GM12878 (cell line): ENCODE measurements around the gene ZNF367. TPM values are rescaled to one million over a fixed set of nuclear protein-coding genes. Genes with fewer than 3 reads are reported as not detected.

ENCODE experiments used
- ATAC-seq: fragments of 200-7000 bp; cut with Tn5 transposase; 3 replicates; pipeline ENCODE4 v1.9.1; 2020; ENCODE audit warnings: mild to moderate bottlenecking, moderate library complexity
- BruUV-seq: library from RNA; stranded (reverse); fragments of 400-500 nt; replicated peaks from 2 replicates; lab custom pipeline; 2021; lab: Mats Ljungman, UMichigan
- CTCF ChIA-PET: fragments of 300-600 bp; sonication (Branson Sonifier 250); formaldehyde crosslinking; extraction: SDS; loops from one replicate; lab custom pipeline; 2021; ENCODE audit warnings: inconsistent platforms; lab: Yijun Ruan, JAX
- POLR2A ChIA-PET: fragments of 350-600 bp; formaldehyde crosslinking; extraction: SDS; loops from one replicate; lab custom pipeline; 2021; ENCODE audit warnings: inconsistent platforms; lab: Charles Lee
- RAD21 ChIA-PET: fragments of 300-600 bp; sonication (Branson Sonifier 250); formaldehyde crosslinking; loops from one replicate; lab custom pipeline; 2023; ENCODE audit warnings: antibody characterized with exemption; ENCODE audit not compliant: unreplicated experiment; lab: Charles Lee
- SMC1A ChIA-PET: fragments of 300-600 bp; sonication (Branson Sonifier 250); formaldehyde crosslinking; loops from one replicate; lab custom pipeline; 2023; ENCODE audit not compliant: unreplicated experiment, uncharacterized antibody; lab: Charles Lee
- DNase-seq: peaks from one replicate; pipeline ENCODE4 v3.0.0-alpha.2; 2011; ENCODE audit warnings: low read depth, low spot score
- FAIRE-seq: peaks from 3 replicates; lab custom pipeline; 2011; peaks lifted over from hg19 to GRCh38; lab: Jason Lieb, UNC
- H2AFZ ChIP-seq: 2 replicates; pipeline ENCODE4 v1.6.0; 2011; ENCODE audit warnings: low read depth, low read length, control low read depth; ENCODE audit not compliant: control insufficient read depth
- H3K27ac ChIP-seq: 2 replicates; pipeline ENCODE4 v1.5.1; 2011; ENCODE audit warnings: control low read depth; ENCODE audit not compliant: control insufficient read depth, insufficient read depth
- H3K27me3 ChIP-seq, 2 experiments: replicated peaks in 1 of 2; 2 replicates each; pipeline versions ENCODE4 v1.6.0 to v1.6.1; 2011; ENCODE audit warnings: low read length in 1 of 2; ENCODE audit not compliant: control insufficient read depth in 2 of 2, insufficient read depth in 2 of 2
- H3K36me3 ChIP-seq, 2 experiments: 2 replicates each; pipeline ENCODE4 v1.5.1; 2011; ENCODE audit warnings: low read length in 1 of 2; ENCODE audit not compliant: control insufficient read depth in 2 of 2, insufficient read depth in 2 of 2
- H3K4me1 ChIP-seq: 2 replicates; pipeline ENCODE4 v1.6.1; 2011; ENCODE audit warnings: mild to moderate bottlenecking, low read length, moderate library complexity, mixed read lengths; ENCODE audit not compliant: control insufficient read depth, insufficient read depth
- H3K4me2 ChIP-seq: 2 replicates; pipeline ENCODE4 v1.6.0; 2011; ENCODE audit warnings: control low read depth; ENCODE audit not compliant: control insufficient read depth, insufficient read depth
- H3K4me3 ChIP-seq: fragments of 200-600 bp; sonication (generic); 2 replicates; pipeline ENCODE4 v1.5.1; 2016
- H3K79me2 ChIP-seq: 2 replicates; pipeline ENCODE4 v1.6.0; 2011; ENCODE audit warnings: low read length; ENCODE audit not compliant: control insufficient read depth, insufficient read depth
- H3K9ac ChIP-seq: 2 replicates; pipeline ENCODE4 v1.8.0; 2011; ENCODE audit warnings: low read length, control low read depth, mixed read lengths; ENCODE audit not compliant: control insufficient read depth, insufficient read depth
- H3K9me3 ChIP-seq: replicated peaks from 3 replicates; pipeline ENCODE4 v1.5.1; 2011; ENCODE audit warnings: mild to moderate bottlenecking, low read length; ENCODE audit not compliant: control insufficient read depth, insufficient read depth
- H4K20me1 ChIP-seq: 2 replicates; pipeline ENCODE4 v1.6.0; 2011; ENCODE audit not compliant: control insufficient read depth, insufficient read depth
- CBX3 ChIP-seq: fragments of 200-600 bp; sonication (generic); IDR thresholded peaks from 2 replicates; pipeline ENCODE4 v1.6.1; 2016; ENCODE audit warnings: low read depth, borderline replicate concordance
- MEF2B ChIP-seq: fragments of 450-650 bp; IDR thresholded peaks from 2 replicates; pipeline ENCODE4 v1.6.1; 2018; ENCODE audit warnings: mild to moderate bottlenecking, moderate library complexity; ENCODE audit not compliant: partially characterized antibody, poor library complexity, severe bottlenecking
- POLR2AphosphoS5 ChIP-seq: IDR thresholded peaks from 2 replicates; pipeline ENCODE4 v1.6.1; 2011; ENCODE audit warnings: mild to moderate bottlenecking, low read length, inconsistent platforms
- SREBF2 ChIP-seq: IDR thresholded peaks from 2 replicates; pipeline ENCODE4 v1.6.1; 2012; ENCODE audit warnings: mild to moderate bottlenecking, low read length
- ZNF384 ChIP-seq: IDR thresholded peaks from 2 replicates; pipeline ENCODE4 v1.6.1; 2012; ENCODE audit warnings: low read depth, mild to moderate bottlenecking, low read length, improper control_type of control experiment, borderline replicate concordance
- ZSCAN29 ChIP-seq: fragments of 450-650 bp; IDR thresholded peaks from 2 replicates; pipeline ENCODE4 v1.6.1; 2017; ENCODE audit warnings: mild to moderate bottlenecking, moderate library complexity
- WGBS: methylation state at CpG from one replicate; pipeline ENCODE4 v1.1.6; 2016; ENCODE audit warnings: low lambda C conversion rate; ENCODE audit not compliant: insufficient replicate concordance, insufficient coverage; ENCODE audit errors: missing lambda C conversion rate; 5-methylcytosine and 5-hydroxymethylcytosine counted together
- in situ Hi-C: fragments of 300-500 bp; cut with MboI; formaldehyde crosslinking; loops from 9 replicates; pipeline ENCODE4 v1.14.3; 2018; ENCODE audit warnings: mixed read lengths
- intact Hi-C: fragments of 100-400 bp; cut with micrococcal nuclease; formaldehyde crosslinking; loops from one replicate; pipeline ENCODE4 v1.14.2; 2022; ENCODE audit not compliant: unreplicated experiment
- polyA plus RNA-seq, 11 experiments: library from polyadenylated mRNA; depleted of rRNA in 4 of 11; unstranded in 6 of 11; stranded (reverse) in 5 of 11; fragments of >200 nt; fragmentation: Nextera tagmentation in 4 of 11; fragmentation: Illumina TruSeq in 1 of 11; extraction: Ambion mirVana in 4 of 11; extraction: Trizol in 1 of 11; gene quantifications; 1 replicate in 1 of 11; 2 replicates in 10 of 11; pipeline versions ENCODE4 v1.2.1 to v1.2.3, GENCODE V29; 2011 to 2016; ENCODE audit warnings: inconsistent platforms in 2 of 11, missing spikeins in 2 of 11, low read depth in 1 of 11
- total RNA-seq, 4 experiments: library from RNA; depleted of rRNA in 3 of 4; stranded (reverse); fragments of >200 nt in 3 of 4; fragmentation: Illumina TruSeq in 1 of 4; extraction: Trizol in 1 of 4; gene quantifications; 2 replicates each; pipeline versions ENCODE4 v1.2.1 to v1.2.3, GENCODE V29; 2013 to 2021
- TF ChIP-seq, protein P1 (sequence below): IDR thresholded peaks from 2 replicates; pipeline ENCODE4 v1.6.1; 2011; ENCODE audit warnings: low read depth, low read length, improper control_type of control experiment, borderline replicate concordance
- TF ChIP-seq, protein P2 (sequence below): IDR thresholded peaks from 2 replicates; pipeline ENCODE4 v1.6.1; 2012; ENCODE audit warnings: low read length, inconsistent platforms
- TF ChIP-seq, protein P3 (sequence below): IDR thresholded peaks from 2 replicates; pipeline ENCODE4 v1.6.1; 2012; ENCODE audit warnings: low read depth, low read length, improper control_type of control experiment
- TF ChIP-seq, protein P4 (sequence below): fragments of 450-650 bp; IDR thresholded peaks from 2 replicates; pipeline ENCODE4 v1.6.1; 2016; ENCODE audit warnings: mild to moderate bottlenecking, moderate library complexity, borderline replicate concordance

Gene ZNF367
- total and polyA plus RNA-seq, 10 of the 15 experiments (the other 5 are each of a cell fraction or from before 2014, with no cell fraction given): 2.9 to 16.3 (median 11.1) TPM

DNA sequence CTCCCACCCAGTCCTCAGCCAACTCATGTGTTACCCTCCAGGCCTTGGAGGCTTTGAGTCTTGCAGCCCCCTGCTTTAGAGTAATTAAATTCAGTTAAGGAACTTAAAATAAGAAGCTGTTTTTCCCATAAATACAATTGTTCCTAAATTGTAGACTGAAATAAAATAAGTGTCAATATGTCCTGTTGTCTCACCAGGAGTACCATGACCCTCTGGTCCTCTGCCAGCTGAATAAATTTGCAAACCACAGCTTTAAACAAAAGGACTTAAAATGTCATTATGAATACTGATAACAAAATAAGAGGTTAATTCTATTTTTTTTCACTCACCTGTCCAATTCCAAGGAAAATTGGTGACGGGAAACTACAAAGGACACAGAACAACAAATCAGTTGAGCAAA, 50.2 kb downstream of the ZNF367 start (continued):
- TF ChIP-seq, protein P1, sequence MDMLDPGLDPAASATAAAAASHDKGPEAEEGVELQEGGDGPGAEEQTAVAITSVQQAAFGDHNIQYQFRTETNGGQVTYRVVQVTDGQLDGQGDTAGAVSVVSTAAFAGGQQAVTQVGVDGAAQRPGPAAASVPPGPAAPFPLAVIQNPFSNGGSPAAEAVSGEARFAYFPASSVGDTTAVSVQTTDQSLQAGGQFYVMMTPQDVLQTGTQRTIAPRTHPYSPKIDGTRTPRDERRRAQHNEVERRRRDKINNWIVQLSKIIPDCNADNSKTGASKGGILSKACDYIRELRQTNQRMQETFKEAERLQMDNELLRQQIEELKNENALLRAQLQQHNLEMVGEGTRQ: no peak
- TF ChIP-seq, protein P2, sequence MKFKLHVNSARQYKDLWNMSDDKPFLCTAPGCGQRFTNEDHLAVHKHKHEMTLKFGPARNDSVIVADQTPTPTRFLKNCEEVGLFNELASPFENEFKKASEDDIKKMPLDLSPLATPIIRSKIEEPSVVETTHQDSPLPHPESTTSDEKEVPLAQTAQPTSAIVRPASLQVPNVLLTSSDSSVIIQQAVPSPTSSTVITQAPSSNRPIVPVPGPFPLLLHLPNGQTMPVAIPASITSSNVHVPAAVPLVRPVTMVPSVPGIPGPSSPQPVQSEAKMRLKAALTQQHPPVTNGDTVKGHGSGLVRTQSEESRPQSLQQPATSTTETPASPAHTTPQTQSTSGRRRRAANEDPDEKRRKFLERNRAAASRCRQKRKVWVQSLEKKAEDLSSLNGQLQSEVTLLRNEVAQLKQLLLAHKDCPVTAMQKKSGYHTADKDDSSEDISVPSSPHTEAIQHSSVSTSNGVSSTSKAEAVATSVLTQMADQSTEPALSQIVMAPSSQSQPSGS: no peak
- TF ChIP-seq POLR2AphosphoS5 (no peak), SREBF2 (no peak)

DNA sequence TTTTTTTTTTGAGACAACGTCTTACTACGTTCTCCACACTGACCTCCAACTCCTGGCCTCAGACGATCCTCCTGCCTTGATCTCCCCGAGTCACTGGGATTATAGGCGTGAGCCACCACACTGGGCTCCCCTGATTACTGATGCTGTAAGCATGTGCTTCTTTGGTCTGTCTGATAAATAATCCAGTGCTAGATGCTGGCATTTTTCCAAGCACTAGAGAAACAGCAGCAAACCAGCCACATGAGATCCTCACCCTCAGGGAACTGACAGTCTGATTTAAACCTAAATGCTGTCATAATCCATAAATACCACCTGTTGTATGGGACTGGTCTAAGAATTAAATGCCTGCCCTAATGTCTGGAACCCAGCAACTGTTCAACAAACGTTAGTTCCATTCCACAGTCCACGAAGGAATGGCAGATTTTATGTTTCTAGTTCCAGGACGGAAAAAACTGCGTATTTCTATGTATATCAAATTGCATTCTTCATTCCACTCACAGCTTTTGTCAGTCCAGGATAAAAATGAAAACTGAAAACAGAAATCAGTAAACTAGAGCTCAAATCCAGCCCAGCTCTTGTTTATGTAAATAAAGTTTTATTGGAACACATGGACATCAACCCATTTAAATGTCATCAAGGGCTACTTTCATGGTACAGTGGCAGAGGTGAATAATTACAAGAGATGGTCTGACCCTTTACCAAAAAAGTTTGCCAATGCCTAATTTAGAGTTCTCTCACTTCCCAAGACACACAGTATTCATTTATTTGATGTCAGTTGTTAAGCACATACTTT, 54.8 kb downstream of the ZNF367 start:
- H3K9me3 ChIP-seq: no peaks in the 10 kb centered on the region
- H3K4me3 ChIP-seq: no peak overlapping the region
- H2AFZ ChIP-seq: no peak overlapping the region
- FAIRE-seq: no peak
- H3K9ac ChIP-seq: no peak overlapping the region
- H3K27me3 ChIP-seq: no peaks in the 10 kb centered on the region
- ChIA-PET CTCF (no interaction called here), SMC1A (interaction anchor here (0.9 kb wide), 1 partner anchor 9 kb away, joined by 3 read pairs; no protein-coding TSS in a partner anchor)
- WGBS: 95% methylated on average over 9 of the region's 9 CpGs
- no peak for DNase-seq
- H3K36me3 ChIP-seq: no peaks in the 10 kb centered on the region; a peak in 1 of 4 replicates
- TF ChIP-seq CBX3 (no peak), MEF2B (no peak), ZNF384 (no peak), ZSCAN29 (no peak)
- TF ChIP-seq, protein P3, sequence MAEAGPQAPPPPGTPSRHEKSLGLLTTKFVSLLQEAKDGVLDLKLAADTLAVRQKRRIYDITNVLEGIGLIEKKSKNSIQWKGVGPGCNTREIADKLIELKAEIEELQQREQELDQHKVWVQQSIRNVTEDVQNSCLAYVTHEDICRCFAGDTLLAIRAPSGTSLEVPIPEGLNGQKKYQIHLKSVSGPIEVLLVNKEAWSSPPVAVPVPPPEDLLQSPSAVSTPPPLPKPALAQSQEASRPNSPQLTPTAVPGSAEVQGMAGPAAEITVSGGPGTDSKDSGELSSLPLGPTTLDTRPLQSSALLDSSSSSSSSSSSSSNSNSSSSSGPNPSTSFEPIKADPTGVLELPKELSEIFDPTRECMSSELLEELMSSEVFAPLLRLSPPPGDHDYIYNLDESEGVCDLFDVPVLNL: no peak
- TF ChIP-seq, protein P4, sequence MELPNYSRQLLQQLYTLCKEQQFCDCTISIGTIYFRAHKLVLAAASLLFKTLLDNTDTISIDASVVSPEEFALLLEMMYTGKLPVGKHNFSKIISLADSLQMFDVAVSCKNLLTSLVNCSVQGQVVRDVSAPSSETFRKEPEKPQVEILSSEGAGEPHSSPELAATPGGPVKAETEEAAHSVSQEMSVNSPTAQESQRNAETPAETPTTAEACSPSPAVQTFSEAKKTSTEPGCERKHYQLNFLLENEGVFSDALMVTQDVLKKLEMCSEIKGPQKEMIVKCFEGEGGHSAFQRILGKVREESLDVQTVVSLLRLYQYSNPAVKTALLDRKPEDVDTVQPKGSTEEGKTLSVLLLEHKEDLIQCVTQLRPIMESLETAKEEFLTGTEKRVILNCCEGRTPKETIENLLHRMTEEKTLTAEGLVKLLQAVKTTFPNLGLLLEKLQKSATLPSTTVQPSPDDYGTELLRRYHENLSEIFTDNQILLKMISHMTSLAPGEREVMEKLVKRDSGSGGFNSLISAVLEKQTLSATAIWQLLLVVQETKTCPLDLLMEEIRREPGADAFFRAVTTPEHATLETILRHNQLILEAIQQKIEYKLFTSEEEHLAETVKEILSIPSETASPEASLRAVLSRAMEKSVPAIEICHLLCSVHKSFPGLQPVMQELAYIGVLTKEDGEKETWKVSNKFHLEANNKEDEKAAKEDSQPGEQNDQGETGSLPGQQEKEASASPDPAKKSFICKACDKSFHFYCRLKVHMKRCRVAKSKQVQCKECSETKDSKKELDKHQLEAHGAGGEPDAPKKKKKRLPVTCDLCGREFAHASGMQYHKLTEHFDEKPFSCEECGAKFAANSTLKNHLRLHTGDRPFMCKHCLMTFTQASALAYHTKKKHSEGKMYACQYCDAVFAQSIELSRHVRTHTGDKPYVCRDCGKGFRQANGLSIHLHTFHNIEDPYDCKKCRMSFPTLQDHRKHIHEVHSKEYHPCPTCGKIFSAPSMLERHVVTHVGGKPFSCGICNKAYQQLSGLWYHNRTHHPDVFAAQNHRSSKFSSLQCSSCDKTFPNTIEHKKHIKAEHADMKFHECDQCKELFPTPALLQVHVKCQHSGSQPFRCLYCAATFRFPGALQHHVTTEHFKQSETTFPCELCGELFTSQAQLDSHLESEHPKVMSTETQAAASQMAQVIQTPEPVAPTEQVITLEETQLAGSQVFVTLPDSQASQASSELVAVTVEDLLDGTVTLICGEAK: peak; percentile 60
- TF ChIP-seq, all 136 proteins: peak for 1
- ChIA-PET RAD21 (no interaction called here), POLR2A (no interaction called here)
- intact Hi-C loops (no loop called here), in situ Hi-C loops (no loop called here)
- H3K4me1 ChIP-seq: no peaks in the 10 kb centered on the region
- H3K27ac ChIP-seq: no peak overlapping the region
- H3K79me2 ChIP-seq: no peaks in the 10 kb centered on the region
- no peaks in the 10 kb centered on the region for H4K20me1 ChIP-seq
- no TSS peak for BruUV-seq
- H3K4me2 ChIP-seq: no peak overlapping the region
- ATAC-seq: no peak
